ENCODE measurements around the gene TMIE. TPM values are rescaled to one million over a fixed set of nuclear protein-coding genes. Genes with fewer than 3 reads are reported as not detected.

The TMIE gene
- total and polyA plus RNA-seq, 9 of the 15 experiments (the other 6 are each of a cell fraction or from before 2014, with no cell fraction given): not detected

DNA sequence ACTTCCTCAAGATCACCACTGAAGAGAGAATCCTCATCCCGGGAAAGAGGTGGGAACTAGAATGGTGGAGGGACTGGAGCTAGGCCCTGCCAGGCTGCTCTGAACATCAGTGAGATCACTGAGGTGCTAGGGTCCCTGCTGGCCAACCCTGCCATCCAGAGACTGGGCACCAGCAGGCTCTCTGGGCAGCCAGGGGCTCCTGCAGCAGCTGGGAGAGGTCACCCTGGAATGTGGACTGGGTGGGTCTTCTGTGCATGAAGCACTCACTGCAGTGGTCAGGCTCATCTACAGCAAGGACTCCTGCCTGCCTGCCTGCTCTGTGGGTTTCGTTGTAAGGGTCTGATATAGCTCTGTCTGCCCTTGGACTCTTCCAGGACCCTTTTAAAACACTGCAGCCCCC, 32.6 kb upstream of the TMIE start (continued):
- no peak for TF ChIP-seq BDP1 (IDR thresholded peaks at IDR 0.05; ENCODE audit: insufficient read depth, insufficient read length)
- no peak for TF ChIP-seq ILK (tag; IDR thresholded peaks at IDR 0.05; ENCODE audit: borderline replicate concordance, low read depth)
- no peak for TF ChIP-seq HMGN3 (IDR thresholded peaks at IDR 0.05; ENCODE audit: borderline replicate concordance, extremely low read depth, insufficient read length, low read depth, low read length)
- TF ChIP-seq ZNF121 (CRISPR knock-in tag; conservative IDR thresholded peaks at IDR 0.05): no peak
- TF ChIP-seq ESRRB (CRISPR knock-in tag; IDR thresholded peaks at IDR 0.05; ENCODE audit: borderline replicate concordance): no peak
- TF ChIP-seq, protein P1, sequence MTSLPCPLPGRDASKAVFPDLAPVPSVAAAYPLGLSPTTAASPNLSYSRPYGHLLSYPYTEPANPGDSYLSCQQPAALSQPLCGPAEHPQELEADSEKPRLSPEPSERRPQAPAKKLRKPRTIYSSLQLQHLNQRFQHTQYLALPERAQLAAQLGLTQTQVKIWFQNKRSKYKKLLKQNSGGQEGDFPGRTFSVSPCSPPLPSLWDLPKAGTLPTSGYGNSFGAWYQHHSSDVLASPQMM (CRISPR knock-in tag; IDR thresholded peaks at IDR 0.05): no peak

DNA sequence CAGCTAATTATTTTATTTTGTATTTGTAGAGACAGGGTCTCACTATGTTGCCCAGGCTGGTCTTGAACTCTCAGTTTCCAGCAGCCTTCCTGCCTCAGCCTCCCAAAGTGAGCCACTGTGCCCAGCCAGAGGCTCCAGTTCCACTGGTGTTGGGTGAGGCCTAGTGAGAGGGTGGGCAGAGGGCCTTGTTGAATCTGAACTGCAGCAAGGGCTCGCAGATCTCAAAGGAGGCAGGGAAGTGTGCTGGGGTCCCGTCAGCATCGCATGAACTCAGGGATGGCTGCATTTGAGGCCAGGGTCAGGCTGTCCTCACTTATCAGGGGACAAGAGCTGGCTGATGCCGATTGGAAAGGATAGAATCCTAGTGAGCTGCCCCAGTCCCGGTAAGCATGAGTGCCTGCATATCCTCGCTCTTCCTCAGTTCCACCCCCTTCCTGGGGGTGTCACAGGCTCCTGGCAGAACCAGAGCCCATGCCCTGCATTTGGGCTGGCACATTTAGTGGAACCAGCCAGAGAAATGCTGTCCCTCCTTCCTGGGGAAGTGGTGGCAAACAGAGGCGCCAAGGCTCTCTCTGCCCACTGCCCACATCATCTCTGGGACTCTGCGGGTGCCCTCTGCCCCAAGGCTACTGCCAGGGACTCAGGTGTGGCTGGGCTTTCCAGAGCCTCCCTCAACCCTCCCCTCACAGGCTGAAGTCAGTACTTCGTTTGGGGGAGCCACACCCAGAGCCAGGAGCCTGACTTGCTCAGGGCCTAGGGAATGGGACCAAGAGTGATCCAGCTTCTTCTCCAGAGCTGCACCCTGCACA, 31.8 kb upstream of the TMIE start:
- POLR2A ChIA-PET: interaction anchor here (0.5 to 0.6 kb wide), 2 partner anchors 39 to 49 kb away, joined by 3 read pairs; no protein-coding TSS in a partner anchor
- DNase-seq (ENCODE audit: extremely low read depth in 1 of 4, low spot score in 3 of 4): no peak
- Histone ChIP-seq H3K27me3 (ENCODE audit: control insufficient read depth in 2 of 2, insufficient read depth in 2 of 2, low read length in 2 of 2) (peaks cover 22 to 91% of the 10 kb centered on the region in 2 experiments), H3K4me2 (ENCODE audit: insufficient read depth, low read length) (no peak overlapping the region), H3K9me3 (replicated peaks; ENCODE audit: control insufficient read depth, insufficient read depth, low read depth, low read length) (no peaks in the 10 kb centered on the region), H3K27ac (ENCODE audit: extremely low read depth, low read depth, low read length) (no peak overlapping the region), H3K4me1 (replicated peaks in 1 of 2; ENCODE audit: control insufficient read depth in 2 of 2, insufficient read depth in 2 of 2, low read length in 2 of 2) (no peaks in the 10 kb centered on the region), H3K79me2 (ENCODE audit: control insufficient read depth, insufficient read depth, low read length) (no peaks in the 10 kb centered on the region), H4K20me1 (replicated peaks; ENCODE audit: control insufficient read depth, insufficient read depth, low read length) (peaks cover 31% of the 10 kb centered on the region), H3K9me1 (ENCODE audit: control insufficient read depth, insufficient read depth, low read length) (no peaks in the 10 kb centered on the region), H3K36me3 (ENCODE audit: control insufficient read depth, insufficient read depth, low read length) (no peaks in the 10 kb centered on the region), H2AFZ (ENCODE audit: low read depth, low read length) (no peak overlapping the region), H3K9ac (ENCODE audit: insufficient read depth in 1 of 2, low read depth in 2 of 2, low read length in 2 of 2) (no peak overlapping the region), H3K4me3 (no peak overlapping the region)
- in situ Hi-C loops (cut with MboI) (no loop called here), intact Hi-C loops (cut with micrococcal nuclease) (no loop called here)
- no peak for FAIRE-seq
- no peak for ATAC-seq
- 2% methylated on average over 9 of the region's 9 CpGs for WGBS (ENCODE audit: insufficient coverage, low coverage, missing lambda C conversion rate)
- BruUV-seq (replicated peaks): no TSS peak
- no peak for TF ChIP-seq RNF2 (IDR thresholded peaks at IDR 0.05)
- no peak for TF ChIP-seq TAF7 (tag; IDR thresholded peaks at IDR 0.05)
- TF ChIP-seq ZNF253 (CRISPR knock-in tag; conservative IDR thresholded peaks at IDR 0.05): no peak
- no peak for TF ChIP-seq ZNF41 (CRISPR knock-in tag; conservative IDR thresholded peaks at IDR 0.05)
- TF ChIP-seq FOS (IDR thresholded peaks at IDR 0.05; ENCODE audit: extremely low read depth, insufficient read length): no peak
- TF ChIP-seq CBX3 (IDR thresholded peaks at IDR 0.05; ENCODE audit: borderline replicate concordance in 1 of 2, low read length in 2 of 2): no peak
- no peak for TF ChIP-seq BMI1 (IDR thresholded peaks at IDR 0.05; ENCODE audit: low read length)
- TF ChIP-seq, protein P2, sequence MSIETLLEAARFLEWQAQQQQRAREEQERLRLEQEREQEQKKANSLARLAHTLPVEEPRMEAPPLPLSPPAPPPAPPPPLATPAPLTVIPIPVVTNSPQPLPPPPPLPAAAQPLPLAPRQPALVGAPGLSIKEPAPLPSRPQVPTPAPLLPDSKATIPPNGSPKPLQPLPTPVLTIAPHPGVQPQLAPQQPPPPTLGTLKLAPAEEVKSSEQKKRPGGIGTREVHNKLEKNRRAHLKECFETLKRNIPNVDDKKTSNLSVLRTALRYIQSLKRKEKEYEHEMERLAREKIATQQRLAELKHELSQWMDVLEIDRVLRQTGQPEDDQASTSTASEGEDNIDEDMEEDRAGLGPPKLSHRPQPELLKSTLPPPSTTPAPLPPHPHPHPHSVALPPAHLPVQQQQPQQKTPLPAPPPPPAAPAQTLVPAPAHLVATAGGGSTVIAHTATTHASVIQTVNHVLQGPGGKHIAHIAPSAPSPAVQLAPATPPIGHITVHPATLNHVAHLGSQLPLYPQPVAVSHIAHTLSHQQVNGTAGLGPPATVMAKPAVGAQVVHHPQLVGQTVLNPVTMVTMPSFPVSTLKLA (conservative IDR thresholded peaks at IDR 0.05): no peak
- no peak for TF ChIP-seq RAD21 (CRISPR knock-in tag; conservative IDR thresholded peaks at IDR 0.05 in 1 of 2, IDR thresholded peaks at IDR 0.05 in 1 of 2)
- no peak for TF ChIP-seq FOXK1 (CRISPR knock-in tag; IDR thresholded peaks at IDR 0.05; ENCODE audit: borderline replicate concordance)
- TF ChIP-seq RBM17 (IDR thresholded peaks at IDR 0.05; ENCODE audit: borderline replicate concordance, low read depth, low read length): no peak
- no peak for TF ChIP-seq RUNX1 (IDR thresholded peaks at IDR 0.05; ENCODE audit: low read depth)
- CTCF ChIA-PET (ENCODE audit: low intra/inter-chr PET ratio): no interaction called here

All from K562 (cell line).